NT2/D1 (cell line): Measurements from ENCODE around the gene EMILIN2.

Source experiments
- YY1 ChIP-seq: IDR thresholded peaks from 2 replicates; pipeline ENCODE4 v1.6.1; 2011; ENCODE audit not compliant: insufficient read length, insufficient read depth
- ZNF274 ChIP-seq: IDR thresholded peaks from 2 replicates; pipeline ENCODE4 v1.6.1; 2011; ENCODE audit warnings: mild to moderate bottlenecking, low read depth, low read length

DNA sequence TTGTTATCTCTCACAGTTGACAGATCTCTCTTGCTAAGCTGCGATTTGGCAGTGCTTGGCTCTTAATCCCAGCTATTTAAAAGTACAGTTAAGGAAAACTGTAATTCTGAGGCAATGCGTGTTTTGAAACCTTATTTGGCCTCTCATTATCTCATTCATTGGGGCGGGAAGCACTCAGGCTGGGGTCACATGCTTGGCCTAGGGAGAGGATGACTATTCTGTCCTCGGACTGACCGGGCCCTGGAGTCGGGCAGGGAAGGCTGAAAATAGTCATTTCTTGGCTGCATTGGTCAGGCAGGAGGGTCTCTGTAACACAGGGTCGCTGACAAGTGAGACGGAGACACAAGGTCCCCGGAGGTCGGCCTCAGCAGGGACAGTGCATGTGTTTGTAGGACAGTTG, 20.2 kb upstream of the EMILIN2 start:
- TF ChIP-seq ZNF274 (no peak), YY1 (no peak)
